Measurements from ENCODE around the gene FBXO22.

DNA sequence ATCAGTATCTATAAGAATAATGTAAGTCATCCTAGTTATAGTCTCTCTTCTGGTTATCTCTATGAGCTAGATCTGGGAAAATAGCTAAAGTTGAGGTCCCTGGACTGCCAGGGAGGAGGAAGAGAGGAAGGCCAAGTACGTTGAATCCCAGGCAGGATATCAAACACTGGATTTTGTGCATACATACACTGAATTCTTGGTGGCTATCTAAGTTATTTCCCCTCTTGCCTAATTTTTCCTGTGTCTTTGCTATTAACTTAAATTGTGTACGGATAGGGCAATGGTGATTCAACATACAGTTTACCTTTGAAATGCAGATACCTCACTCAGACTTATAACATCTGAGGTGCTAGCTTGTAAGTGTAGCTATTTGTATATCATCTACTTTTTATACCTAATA, 27.2 kb downstream of the FBXO22 start:
- TF ChIP-seq, protein P1, sequence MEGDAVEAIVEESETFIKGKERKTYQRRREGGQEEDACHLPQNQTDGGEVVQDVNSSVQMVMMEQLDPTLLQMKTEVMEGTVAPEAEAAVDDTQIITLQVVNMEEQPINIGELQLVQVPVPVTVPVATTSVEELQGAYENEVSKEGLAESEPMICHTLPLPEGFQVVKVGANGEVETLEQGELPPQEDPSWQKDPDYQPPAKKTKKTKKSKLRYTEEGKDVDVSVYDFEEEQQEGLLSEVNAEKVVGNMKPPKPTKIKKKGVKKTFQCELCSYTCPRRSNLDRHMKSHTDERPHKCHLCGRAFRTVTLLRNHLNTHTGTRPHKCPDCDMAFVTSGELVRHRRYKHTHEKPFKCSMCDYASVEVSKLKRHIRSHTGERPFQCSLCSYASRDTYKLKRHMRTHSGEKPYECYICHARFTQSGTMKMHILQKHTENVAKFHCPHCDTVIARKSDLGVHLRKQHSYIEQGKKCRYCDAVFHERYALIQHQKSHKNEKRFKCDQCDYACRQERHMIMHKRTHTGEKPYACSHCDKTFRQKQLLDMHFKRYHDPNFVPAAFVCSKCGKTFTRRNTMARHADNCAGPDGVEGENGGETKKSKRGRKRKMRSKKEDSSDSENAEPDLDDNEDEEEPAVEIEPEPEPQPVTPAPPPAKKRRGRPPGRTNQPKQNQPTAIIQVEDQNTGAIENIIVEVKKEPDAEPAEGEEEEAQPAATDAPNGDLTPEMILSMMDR (IDR thresholded peaks at IDR 0.05): no peak
- no peak for TF ChIP-seq POLR2A (IDR thresholded peaks at IDR 0.05)
